PC-9 (cell line): ENCODE data around the gene MTHFD2. TPM values are rescaled to one million over a fixed set of nuclear protein-coding genes. Genes with fewer than 3 reads are reported as not detected.
"Not testable (repeated sequence)": the region's sequence is repeated elsewhere in the genome, so short reads cannot be mapped to it uniquely, and the experiment has no call there.

Experiments
- BruUV-seq: library from RNA; stranded (reverse); fragments of 400-500 nt; replicated peaks from 2 replicates; lab custom pipeline; 2021; lab: Mats Ljungman, UMichigan
- CTCF ChIA-PET: fragments of 300-600 bp; sonication (Branson Sonifier 250); formaldehyde crosslinking; loops from one replicate; lab custom pipeline; 2022; ENCODE audit warnings: antibody characterized with exemption; lab: Charles Lee
- POLR2A ChIA-PET: fragments of 300-600 bp; sonication (Branson Sonifier 250); formaldehyde crosslinking; loops from one replicate; lab custom pipeline; 2022; ENCODE audit warnings: antibody characterized with exemption; ENCODE audit not compliant: unreplicated experiment; lab: Charles Lee
- DNase-seq, 2 experiments: peaks; one replicate each; pipeline versions ENCODE4 v3.0.0 to v3.0.0-alpha.2; 2015 to 2022; ENCODE audit warnings: mixed read lengths in 1 of 2
- H2AFZ ChIP-seq: fragments of 200-600 bp; sonication (generic); 2 replicates; pipeline ENCODE4 v1.8.1; 2017; ENCODE audit warnings: antibody characterized with exemption
- H3F3A ChIP-seq: fragments of 200-600 bp; sonication (generic); 2 replicates; pipeline ENCODE4 v1.8.1; 2017; ENCODE audit warnings: antibody characterized with exemption, mild to moderate bottlenecking, low read depth; ENCODE audit not compliant: insufficient read depth
- H3K27ac ChIP-seq: fragments of 200-600 bp; sonication (generic); 2 replicates; pipeline ENCODE4 v1.6.1; 2016; ENCODE audit warnings: mixed run types
- H3K27me3 ChIP-seq: fragments of 200-600 bp; sonication (generic); 2 replicates; pipeline ENCODE4 v1.6.1; 2016; ENCODE audit warnings: low read depth, mixed run types; ENCODE audit not compliant: insufficient read depth
- H3K36me3 ChIP-seq: fragments of 200-600 bp; sonication (generic); 2 replicates; pipeline ENCODE4 v1.6.1; 2016; ENCODE audit warnings: low read depth, mixed run types
- H3K4me1 ChIP-seq: fragments of 200-600 bp; sonication (generic); replicated peaks from 2 replicates; pipeline ENCODE4 v1.6.1; 2016; ENCODE audit warnings: mixed run types; ENCODE audit not compliant: insufficient read depth
- H3K4me2 ChIP-seq: fragments of 200-600 bp; sonication (generic); 2 replicates; pipeline ENCODE4 v1.6.1; 2017; ENCODE audit warnings: mixed run types
- H3K4me3 ChIP-seq: fragments of 200-600 bp; sonication (generic); 2 replicates; pipeline ENCODE4 v1.6.1; 2016; ENCODE audit warnings: mixed run types
- H3K79me2 ChIP-seq: fragments of 200-600 bp; sonication (generic); 2 replicates; pipeline ENCODE4 v1.6.1; 2017; ENCODE audit warnings: low read depth, mixed run types
- H3K9me2 ChIP-seq: fragments of 200-600 bp; sonication (generic); 2 replicates; pipeline ENCODE4 v1.8.1; 2017; ENCODE audit warnings: mild to moderate bottlenecking; ENCODE audit not compliant: insufficient read depth
- H3K9me3 ChIP-seq: fragments of 200-600 bp; sonication (generic); 2 replicates; pipeline ENCODE4 v1.8.1; 2016; ENCODE audit warnings: low read depth; ENCODE audit not compliant: insufficient read depth
- H4K20me1 ChIP-seq: fragments of 200-600 bp; sonication (generic); 2 replicates; pipeline ENCODE4 v1.8.1; 2017; ENCODE audit not compliant: insufficient read depth
- EZH2 ChIP-seq: fragments of 200-600 bp; sonication (generic); IDR thresholded peaks from 2 replicates; pipeline ENCODE4 v1.8.0; 2017; ENCODE audit warnings: antibody characterized with exemption, low read depth
- intact Hi-C: fragments of 100-400 bp; cut with micrococcal nuclease; formaldehyde crosslinking; loops from one replicate; pipeline ENCODE4 v1.10.0; 2022; ENCODE audit not compliant: unreplicated experiment
- total RNA-seq: library from RNA; stranded (reverse); gene quantifications from 2 replicates; pipeline ENCODE4 v1.2.3, GENCODE V29; 2021
- TF ChIP-seq, protein P1 (sequence below): fragments of 200-600 bp; sonication (generic); conservative IDR thresholded peaks from 2 replicates; pipeline ENCODE4 v1.6.1; 2017; ENCODE audit warnings: mixed run types, antibody characterized with exemption, mild to moderate bottlenecking, moderate library complexity

Gene MTHFD2
- total RNA-seq, 1 experiment from 2014 or later, result 192 TPM

GRCh38 chr2:74226648-74227213 is 28.3 kb downstream of the MTHFD2 start:
- CTCF ChIA-PET, result interaction anchor here (0.6 kb wide), 1 partner anchor 30 kb away, joined by 3 read pairs; no protein-coding TSS in a partner anchor
- BruUV-seq, result no TSS peak
- H3K4me3 ChIP-seq, result no peak overlapping the region
- no peaks in the 10 kb centered on the region for H3K27me3 ChIP-seq
- peaks cover 6% of the 10 kb centered on the region; the same call in 1 of the 2 replicates for H4K20me1 ChIP-seq
- H3K36me3 ChIP-seq, result no peaks in the 10 kb centered on the region
- TF ChIP-seq EZH2, result no peak
- TF ChIP-seq, protein P1, sequence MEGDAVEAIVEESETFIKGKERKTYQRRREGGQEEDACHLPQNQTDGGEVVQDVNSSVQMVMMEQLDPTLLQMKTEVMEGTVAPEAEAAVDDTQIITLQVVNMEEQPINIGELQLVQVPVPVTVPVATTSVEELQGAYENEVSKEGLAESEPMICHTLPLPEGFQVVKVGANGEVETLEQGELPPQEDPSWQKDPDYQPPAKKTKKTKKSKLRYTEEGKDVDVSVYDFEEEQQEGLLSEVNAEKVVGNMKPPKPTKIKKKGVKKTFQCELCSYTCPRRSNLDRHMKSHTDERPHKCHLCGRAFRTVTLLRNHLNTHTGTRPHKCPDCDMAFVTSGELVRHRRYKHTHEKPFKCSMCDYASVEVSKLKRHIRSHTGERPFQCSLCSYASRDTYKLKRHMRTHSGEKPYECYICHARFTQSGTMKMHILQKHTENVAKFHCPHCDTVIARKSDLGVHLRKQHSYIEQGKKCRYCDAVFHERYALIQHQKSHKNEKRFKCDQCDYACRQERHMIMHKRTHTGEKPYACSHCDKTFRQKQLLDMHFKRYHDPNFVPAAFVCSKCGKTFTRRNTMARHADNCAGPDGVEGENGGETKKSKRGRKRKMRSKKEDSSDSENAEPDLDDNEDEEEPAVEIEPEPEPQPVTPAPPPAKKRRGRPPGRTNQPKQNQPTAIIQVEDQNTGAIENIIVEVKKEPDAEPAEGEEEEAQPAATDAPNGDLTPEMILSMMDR, result no peak
- no peak overlapping the region for H3K4me2 ChIP-seq
- peaks cover 25% of the 10 kb centered on the region; the same call in 1 of the 2 replicates for H3F3A ChIP-seq
- DNase-seq, result no peak
- H3K27ac ChIP-seq, result no peak overlapping the region
- H3K9me3 ChIP-seq, result no peaks in the 10 kb centered on the region
- intact Hi-C loops, result no loop called here
- H3K4me1 ChIP-seq, result no peaks in the 10 kb centered on the region
- POLR2A ChIA-PET, result interaction anchor here (0.6 kb wide), 1 partner anchor 8 kb away, joined by 4 read pairs; no protein-coding TSS in a partner anchor
- no peak overlapping the region for H2AFZ ChIP-seq
- no peaks in the 10 kb centered on the region for H3K79me2 ChIP-seq
- no peaks in the 10 kb centered on the region for H3K9me2 ChIP-seq

- Histone ChIP-seq H3K4me1 (no peaks in the 10 kb centered on the region), H3K27me3 (no peaks in the 10 kb centered on the region), H3K9me2 (no peaks in the 10 kb centered on the region), H3K79me2 (no peaks in the 10 kb centered on the region), H2AFZ (no peak overlapping the region), H3K36me3 (no peaks in the 10 kb centered on the region), H3K4me3 (no peak overlapping the region), H3K4me2 (no peak overlapping the region), H3K27ac (no peak overlapping the region), H3K9me3 (no peaks in the 10 kb centered on the region), H4K20me1 (no peaks in the 10 kb centered on the region; the same call in 1 of the 2 replicates), H3F3A (peaks cover 16% of the 10 kb centered on the region; the same call in 1 of the 2 replicates)
- BruUV-seq, result no TSS peak
- ChIA-PET POLR2A (no interaction called here), CTCF (interaction anchor here (0.6 kb wide), 1 partner anchor 178 kb away, joined by 4 read pairs; no protein-coding TSS in a partner anchor)
- no peak for TF ChIP-seq EZH2
- TF ChIP-seq, protein P1, result no peak
- intact Hi-C loops, result no loop called here
- no peak for DNase-seq
Observed at GRCh38 chr2:74227646-74228045, 29.2 kb downstream of the MTHFD2 start.

GRCh38 chr2:74228772-74229171 is 30.4 kb downstream of the MTHFD2 start:
- DNase-seq, result no peak
- Histone ChIP-seq H3F3A (peaks cover 8% of the 10 kb centered on the region; the same call in 1 of the 2 replicates), H3K27ac (no peak overlapping the region), H3K36me3 (no peaks in the 10 kb centered on the region), H3K9me3 (no peaks in the 10 kb centered on the region), H2AFZ (no peak overlapping the region), H3K9me2 (no peaks in the 10 kb centered on the region), H3K4me2 (no peak overlapping the region), H3K4me3 (no peak overlapping the region), H4K20me1 (no peaks in the 10 kb centered on the region; the same call in 1 of the 2 replicates), H3K79me2 (no peaks in the 10 kb centered on the region), H3K27me3 (no peaks in the 10 kb centered on the region), H3K4me1 (no peaks in the 10 kb centered on the region)
- intact Hi-C loops, result no loop called here
- CTCF ChIA-PET, result no interaction called here
- BruUV-seq, result no TSS peak
- POLR2A ChIA-PET, result interaction anchor here (0.7 kb wide), 1 partner anchor 22 kb away, joined by 4 read pairs; no protein-coding TSS in a partner anchor
- TF ChIP-seq, protein P1, result no peak
- TF ChIP-seq EZH2, result no peak

DNA sequence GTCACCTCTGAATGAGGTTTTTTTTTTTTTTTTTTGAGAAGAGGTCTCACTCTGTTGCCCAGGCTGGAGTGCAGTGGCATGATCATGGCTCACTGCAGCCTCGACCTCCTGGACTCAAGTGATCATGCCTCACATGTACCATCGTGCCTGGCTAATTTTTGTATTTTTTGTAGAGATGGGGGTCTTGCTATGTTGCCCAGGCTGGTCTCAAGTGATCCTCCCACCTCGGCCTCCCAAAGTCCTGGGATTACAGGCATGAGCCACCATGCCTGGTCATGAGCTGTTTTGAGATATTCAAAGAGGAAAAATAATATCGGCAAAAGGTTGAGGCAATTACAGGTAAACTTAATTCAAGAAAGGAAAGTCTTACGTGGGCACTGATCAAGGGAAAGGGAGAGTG is 31.4 kb downstream of the MTHFD2 start:
- H3K27me3 ChIP-seq, H2AFZ ChIP-seq, H3K4me3 ChIP-seq, H3K9me3 ChIP-seq, H3K9me2 ChIP-seq, CTCF ChIA-PET, H3F3A ChIP-seq, H3K4me2 ChIP-seq, H3K79me2 ChIP-seq, H3K4me1 ChIP-seq, H3K36me3 ChIP-seq, H3K27ac ChIP-seq, intact Hi-C loops, DNase-seq, POLR2A ChIA-PET, BruUV-seq, H4K20me1 ChIP-seq: not testable (repeated sequence)
